D721Med (cell line): Measurements from ENCODE around the gene CNTFR.

Experiments used
- DNase-seq: peaks from one replicate; pipeline ENCODE4 v3.0.0; 2011; ENCODE audit warnings: low spot score; ENCODE audit not compliant: insufficient read length
- FAIRE-seq: peaks from 2 replicates; lab custom pipeline; 2011; peaks lifted over from hg19 to GRCh38; lab: Jason Lieb, UNC
- TF ChIP-seq, protein P1 (sequence below): IDR thresholded peaks from 2 replicates; pipeline ENCODE4 v1.5.1; 2012; ENCODE audit warnings: mild to moderate bottlenecking, control low read depth; ENCODE audit not compliant: insufficient read depth; ENCODE audit errors: missing control alignments

Gene CNTFR

DNA sequence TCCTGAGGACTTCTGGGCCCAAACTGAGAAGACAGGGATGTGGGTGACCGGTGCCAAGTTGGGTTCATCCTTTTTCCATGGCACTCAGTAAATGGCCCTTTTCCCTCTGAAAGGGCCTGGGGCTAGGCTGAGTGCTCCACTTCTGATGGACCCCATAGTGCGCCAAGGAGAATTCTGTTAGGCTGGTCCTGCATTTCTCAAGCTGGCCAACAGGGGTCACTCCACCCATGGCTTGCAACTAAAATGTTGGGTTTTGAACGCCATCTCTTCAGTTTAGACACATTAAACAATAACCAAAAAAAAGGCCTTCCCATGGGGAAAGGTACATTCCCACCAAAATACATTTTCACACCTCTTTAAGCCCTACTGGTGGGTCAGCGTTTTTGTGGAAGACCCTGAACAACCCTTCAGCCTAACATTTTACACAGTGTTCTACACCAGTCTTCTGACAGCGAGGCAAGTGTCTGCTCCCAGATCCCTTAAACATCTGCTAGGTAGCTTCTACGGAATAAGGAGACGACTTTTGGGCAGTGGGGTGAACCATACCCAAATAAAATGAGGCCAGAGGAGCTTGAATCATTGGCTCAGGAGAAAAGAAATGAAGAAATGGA, 27.3 kb downstream of the CNTFR start:
- TF ChIP-seq, protein P1, sequence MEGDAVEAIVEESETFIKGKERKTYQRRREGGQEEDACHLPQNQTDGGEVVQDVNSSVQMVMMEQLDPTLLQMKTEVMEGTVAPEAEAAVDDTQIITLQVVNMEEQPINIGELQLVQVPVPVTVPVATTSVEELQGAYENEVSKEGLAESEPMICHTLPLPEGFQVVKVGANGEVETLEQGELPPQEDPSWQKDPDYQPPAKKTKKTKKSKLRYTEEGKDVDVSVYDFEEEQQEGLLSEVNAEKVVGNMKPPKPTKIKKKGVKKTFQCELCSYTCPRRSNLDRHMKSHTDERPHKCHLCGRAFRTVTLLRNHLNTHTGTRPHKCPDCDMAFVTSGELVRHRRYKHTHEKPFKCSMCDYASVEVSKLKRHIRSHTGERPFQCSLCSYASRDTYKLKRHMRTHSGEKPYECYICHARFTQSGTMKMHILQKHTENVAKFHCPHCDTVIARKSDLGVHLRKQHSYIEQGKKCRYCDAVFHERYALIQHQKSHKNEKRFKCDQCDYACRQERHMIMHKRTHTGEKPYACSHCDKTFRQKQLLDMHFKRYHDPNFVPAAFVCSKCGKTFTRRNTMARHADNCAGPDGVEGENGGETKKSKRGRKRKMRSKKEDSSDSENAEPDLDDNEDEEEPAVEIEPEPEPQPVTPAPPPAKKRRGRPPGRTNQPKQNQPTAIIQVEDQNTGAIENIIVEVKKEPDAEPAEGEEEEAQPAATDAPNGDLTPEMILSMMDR = peak; percentile 60

DNA sequence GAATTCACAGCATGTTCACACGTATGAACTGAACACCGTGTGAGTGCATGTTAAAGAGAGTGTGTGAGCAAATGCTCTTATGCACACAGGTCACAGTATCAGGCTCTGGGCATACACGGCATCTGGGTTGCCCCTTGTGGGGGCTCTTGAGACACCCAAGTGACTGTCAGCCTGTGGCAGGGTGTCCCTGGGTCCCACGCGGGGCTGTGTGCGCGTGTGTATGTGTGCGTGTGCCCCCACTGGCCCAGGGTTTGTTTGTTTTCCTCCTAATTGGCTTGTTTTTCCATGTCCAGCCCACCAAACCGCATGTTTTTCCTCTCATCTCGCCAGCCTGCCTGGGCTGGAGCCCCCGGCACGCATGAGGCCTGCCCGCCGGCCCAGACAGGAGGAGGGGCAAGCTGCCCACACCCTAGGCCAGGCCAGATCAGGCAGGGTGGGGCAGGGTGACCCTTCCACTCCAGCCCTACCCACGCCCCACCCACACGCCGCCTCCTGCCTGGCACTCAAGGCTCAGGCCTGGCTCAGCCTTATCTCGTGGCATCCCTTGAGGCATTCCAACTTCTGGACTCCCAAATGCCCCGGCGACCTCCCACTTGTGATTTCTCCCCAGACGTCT, 28.8 kb downstream of the CNTFR start:
- no peak for DNase-seq
- TF ChIP-seq, protein P1 = no peak
- no peak for FAIRE-seq

More for the DNA sequence above, 27.3 kb downstream of the CNTFR start:
- FAIRE-seq (no peak), DNase-seq (no peak)

DNA sequence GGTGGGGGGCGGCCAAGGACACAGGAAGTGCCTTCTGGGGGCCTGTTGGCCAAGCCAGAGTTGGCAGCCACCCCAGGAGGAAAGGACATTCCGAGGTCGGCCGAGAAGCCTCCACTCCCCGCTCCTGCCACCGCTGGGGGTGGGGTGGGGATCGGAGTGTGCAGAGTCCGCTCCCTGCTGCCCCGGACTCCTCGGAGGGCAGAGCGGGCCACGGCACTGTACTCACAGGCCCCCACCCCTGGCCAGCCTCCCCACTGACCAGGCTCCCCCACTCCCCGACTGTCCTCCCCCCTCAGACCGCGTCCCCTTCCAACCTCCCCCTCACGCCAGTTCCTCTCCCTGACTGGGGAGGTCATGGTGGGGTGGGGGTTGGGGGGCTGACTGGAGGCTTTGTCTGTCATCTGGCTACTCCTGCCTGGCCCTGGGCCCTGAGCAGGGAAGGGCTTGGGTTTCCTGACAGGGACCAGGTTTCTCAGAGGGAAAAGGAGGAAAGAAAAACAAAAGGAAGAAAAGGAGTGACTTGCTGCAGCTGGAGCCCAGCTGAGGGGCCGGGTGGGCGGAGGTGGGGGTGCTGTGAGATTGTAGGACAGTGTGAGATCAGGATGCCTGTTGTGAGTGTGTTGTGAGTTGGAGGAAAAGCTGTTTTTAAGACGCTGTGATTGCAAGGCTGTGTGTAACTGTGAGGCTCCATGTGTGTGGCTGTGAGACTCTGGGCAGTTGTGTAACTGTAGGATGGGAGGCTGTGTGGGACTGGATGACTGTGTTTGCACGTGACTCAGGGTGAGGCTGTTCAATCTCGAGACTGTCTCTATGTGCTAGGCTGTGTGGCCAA, 29.7 kb downstream of the CNTFR start:
- TF ChIP-seq, protein P1 = no peak
- DNase-seq (no peak), FAIRE-seq (no peak)

DNA sequence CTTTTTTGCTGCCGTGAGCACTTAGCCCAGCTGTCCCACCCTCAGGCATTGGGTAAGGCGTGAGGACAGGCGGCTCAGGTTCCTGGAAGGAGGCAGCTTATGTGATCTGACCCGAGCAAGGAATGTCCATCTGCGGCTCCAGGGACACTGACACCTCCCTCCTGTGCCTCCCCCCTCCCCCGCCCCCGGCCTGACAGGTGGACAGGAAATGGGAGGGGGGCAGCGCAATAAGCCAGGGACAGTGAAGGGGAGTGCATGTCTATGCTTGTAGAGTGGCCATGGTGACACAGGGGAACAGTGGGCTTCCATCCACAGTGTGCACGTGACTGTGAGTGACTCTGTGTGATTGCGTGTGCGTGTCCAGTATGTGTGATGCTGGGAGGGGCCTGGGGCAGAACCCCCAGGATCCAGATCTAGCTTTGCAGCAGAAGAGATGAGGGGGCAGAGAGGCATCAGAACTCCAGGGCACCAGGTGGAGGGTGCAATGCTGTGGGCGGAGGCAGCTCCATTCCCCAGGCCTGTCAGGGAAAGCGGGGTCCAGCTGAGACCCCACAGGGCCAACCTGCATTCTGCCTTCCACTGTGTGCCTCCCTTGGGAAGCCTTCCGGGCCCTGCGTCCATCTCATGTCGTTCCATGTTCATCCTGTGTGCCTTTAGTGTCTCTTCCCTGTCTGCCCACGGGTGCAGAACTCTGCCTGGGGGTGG, 30.5 kb downstream of the CNTFR start:
- DNase-seq (no peak), FAIRE-seq (no peak)
- TF ChIP-seq, protein P1 = no peak

DNA sequence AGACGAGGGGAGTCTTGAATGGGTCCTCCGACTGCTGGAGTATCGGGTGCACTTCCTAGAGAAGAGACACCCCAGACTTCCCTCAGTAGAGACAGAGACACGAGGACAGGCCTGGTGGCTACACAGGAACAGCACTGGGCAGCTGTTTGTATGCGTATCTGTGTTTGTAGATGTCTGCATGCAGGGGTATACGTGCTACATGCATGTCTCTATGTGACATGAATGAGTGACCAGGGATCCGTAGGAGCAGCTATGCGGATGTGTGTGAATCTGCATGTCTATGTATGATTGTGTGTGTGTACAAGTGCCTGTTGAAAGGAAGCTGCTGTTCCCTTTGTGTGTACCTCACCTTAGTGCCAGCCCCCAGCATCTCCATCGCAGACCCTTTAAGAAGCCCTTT, 31.2 kb downstream of the CNTFR start:
- DNase-seq (no peak), FAIRE-seq (no peak)
- TF ChIP-seq, protein P1 = no peak

DNA sequence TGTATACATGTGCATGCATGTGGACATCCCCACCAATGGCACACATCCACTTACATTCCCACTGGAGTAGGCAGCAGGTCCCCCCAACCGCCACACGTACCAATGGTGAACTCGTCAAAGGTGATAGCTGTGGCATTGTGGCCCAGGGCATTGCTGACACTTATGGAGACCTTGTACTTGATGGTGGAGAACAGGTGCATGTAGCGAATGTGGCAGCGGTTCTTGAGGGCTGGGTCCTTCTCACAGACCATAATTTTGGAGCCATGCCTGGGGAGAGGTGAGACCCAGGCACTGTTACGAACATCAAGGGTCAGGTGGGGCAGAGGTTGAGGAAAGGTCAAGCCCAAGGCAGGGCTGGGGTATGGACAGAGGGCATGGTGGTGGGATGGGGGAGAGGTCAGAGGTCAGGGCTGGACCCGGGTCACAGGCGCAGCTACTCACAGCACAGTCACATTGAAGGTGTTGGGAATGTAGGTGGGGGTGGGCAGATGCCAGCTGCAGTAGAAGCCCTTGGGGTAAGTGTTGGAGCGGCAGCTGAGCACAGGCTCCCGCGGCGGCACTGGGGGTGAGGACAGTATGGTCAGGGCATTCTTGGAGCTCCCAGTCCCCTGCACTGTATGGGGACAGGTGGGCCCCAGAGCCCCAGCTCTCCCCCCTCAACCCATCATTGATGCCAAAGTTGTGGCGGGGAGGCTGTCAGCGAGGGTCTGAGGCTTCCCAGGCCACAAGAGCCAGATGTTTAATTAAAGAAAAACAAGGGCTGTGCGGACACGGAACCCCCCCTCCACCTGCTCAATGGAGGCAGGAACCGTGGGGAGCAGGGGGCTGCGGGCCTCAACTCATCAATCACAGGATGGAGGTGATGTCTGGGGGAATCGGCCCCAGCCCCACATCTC, 31.9 kb downstream of the CNTFR start:
- FAIRE-seq = no peak
- no peak for DNase-seq
- TF ChIP-seq, protein P1 = no peak
